HepG2 (cell line): Measurements from ENCODE around the gene HARBI1. TPM values are rescaled to one million over a fixed set of nuclear protein-coding genes. Genes with fewer than 3 reads are reported as not detected.

Source experiments
- BCL6 ChIP-seq: IDR thresholded peaks from 2 replicates; pipeline ENCODE4 v1.6.1; 2016; ENCODE audit warnings: missing genetic modification reagents, missing compliant biosample characterization
- CREB1 ChIP-seq, 2 experiments: fragments of 450-650 bp in 1 of 2; IDR thresholded peaks; 2 replicates each; pipeline ENCODE4 v1.6.1; 2016 to 2017; ENCODE audit warnings: control low read depth in 1 of 2, mild to moderate bottlenecking in 1 of 2, missing compliant biosample characterization in 1 of 2, missing genetic modification characterization in 1 of 2
- FOXJ3 ChIP-seq: sonication (generic); formaldehyde crosslinking; IDR thresholded peaks from 2 replicates; pipeline ENCODE4 v1.4.0; 2020; ENCODE audit warnings: missing genetic modification reagents, mild to moderate bottlenecking, borderline replicate concordance
- MXI1 ChIP-seq: IDR thresholded peaks from 3 replicates; pipeline ENCODE4 v1.6.1; 2012; ENCODE audit warnings: low read depth, low read length, inconsistent platforms, borderline replicate concordance
- POLR2AphosphoS2 ChIP-seq: IDR thresholded peaks from 2 replicates; pipeline ENCODE4 v1.6.1; 2011; ENCODE audit warnings: low read depth, low read length, improper control_type of control experiment
- RARA ChIP-seq: IDR thresholded peaks from 2 replicates; pipeline ENCODE4 v1.6.1; 2016; ENCODE audit warnings: missing genetic modification reagents, missing compliant biosample characterization
- THAP11 ChIP-seq: IDR thresholded peaks from 2 replicates; pipeline ENCODE4 v1.6.1; 2016; ENCODE audit warnings: missing biosample characterization, missing genetic modification reagents
- ZNF253 ChIP-seq: sonication (generic); formaldehyde crosslinking; IDR thresholded peaks from 2 replicates; pipeline ENCODE4 v1.8.0; 2022; ENCODE audit warnings: mild to moderate bottlenecking, missing genetic modification reagents, borderline replicate concordance
- ZNF460 ChIP-seq: sonication (generic); formaldehyde crosslinking; IDR thresholded peaks from 2 replicates; pipeline ENCODE4 v1.5.1; 2020; ENCODE audit warnings: missing genetic modification reagents, mild to moderate bottlenecking, borderline replicate concordance
- ZNF484 ChIP-seq: sonication (generic); formaldehyde crosslinking; IDR thresholded peaks from 2 replicates; pipeline ENCODE4 v1.5.1; 2020; ENCODE audit warnings: mild to moderate bottlenecking, low read depth, missing genetic modification reagents, borderline replicate concordance
- polyA plus RNA-seq, 8 experiments: library from polyadenylated mRNA; depleted of rRNA in 3 of 8; stranded (reverse) in 7 of 8; unstranded in 1 of 8; fragments of >200 nt; fragmentation: Illumina TruSeq in 4 of 8; extraction: Trizol in 4 of 8; gene quantifications; 2 replicates each; pipeline versions ENCODE4 v1.2.1 to v1.2.3, GENCODE V29; 2011 to 2016; ENCODE audit warnings: low read depth in 4 of 8, missing spikeins in 1 of 8, mixed read lengths in 1 of 8; ENCODE audit not compliant: insufficient read depth in 1 of 8
- total RNA-seq, 5 experiments: library from RNA; depleted of rRNA; stranded (reverse); fragments of >200 nt; fragmentation: Illumina TruSeq; extraction: Trizol; gene quantifications; 2 replicates each; pipeline ENCODE4 v1.2.3, GENCODE V29; 2016; ENCODE audit warnings: low read depth in 1 of 5
- TF ChIP-seq, protein P1 (sequence below): sonication (generic); formaldehyde crosslinking; IDR thresholded peaks from 2 replicates; pipeline ENCODE4 v1.4.0; 2020; ENCODE audit warnings: mild to moderate bottlenecking, missing genetic modification reagents
- TF ChIP-seq, protein P2 (sequence below): IDR thresholded peaks from 2 replicates; pipeline ENCODE4 v1.6.1; 2016; ENCODE audit warnings: mild to moderate bottlenecking
- TF ChIP-seq, protein P3 (sequence below): sonication (generic); formaldehyde crosslinking; IDR thresholded peaks from 2 replicates; pipeline ENCODE4 v1.4.0; 2020; ENCODE audit warnings: missing genetic modification reagents

The HARBI1 gene
- total and polyA plus RNA-seq, 2 of the 13 experiments (the other 11 are each of a cell fraction or from before 2014, with no cell fraction given), result 2.5 to 4.8 TPM

DNA sequence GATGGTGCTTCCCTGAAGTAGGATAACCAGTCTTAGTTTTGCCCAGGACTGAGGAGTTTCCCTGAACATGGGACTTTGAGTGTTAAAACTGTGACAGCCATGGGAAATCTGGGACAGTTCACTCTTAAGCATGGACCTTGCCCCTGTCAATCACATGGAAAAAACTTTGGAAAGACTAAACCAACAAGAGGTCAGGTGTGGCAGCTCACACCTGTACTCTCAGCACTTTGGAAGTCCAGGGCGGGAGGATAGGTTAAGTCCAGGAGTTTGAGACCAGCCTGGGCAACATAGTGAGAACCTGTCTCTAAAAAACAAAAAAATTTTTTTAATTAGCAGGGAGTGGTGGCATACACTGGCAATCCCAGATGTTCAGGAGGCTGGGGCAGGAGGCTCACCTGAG lies 19.9 kb downstream of the HARBI1 start (continued):
- TF ChIP-seq, protein P1, sequence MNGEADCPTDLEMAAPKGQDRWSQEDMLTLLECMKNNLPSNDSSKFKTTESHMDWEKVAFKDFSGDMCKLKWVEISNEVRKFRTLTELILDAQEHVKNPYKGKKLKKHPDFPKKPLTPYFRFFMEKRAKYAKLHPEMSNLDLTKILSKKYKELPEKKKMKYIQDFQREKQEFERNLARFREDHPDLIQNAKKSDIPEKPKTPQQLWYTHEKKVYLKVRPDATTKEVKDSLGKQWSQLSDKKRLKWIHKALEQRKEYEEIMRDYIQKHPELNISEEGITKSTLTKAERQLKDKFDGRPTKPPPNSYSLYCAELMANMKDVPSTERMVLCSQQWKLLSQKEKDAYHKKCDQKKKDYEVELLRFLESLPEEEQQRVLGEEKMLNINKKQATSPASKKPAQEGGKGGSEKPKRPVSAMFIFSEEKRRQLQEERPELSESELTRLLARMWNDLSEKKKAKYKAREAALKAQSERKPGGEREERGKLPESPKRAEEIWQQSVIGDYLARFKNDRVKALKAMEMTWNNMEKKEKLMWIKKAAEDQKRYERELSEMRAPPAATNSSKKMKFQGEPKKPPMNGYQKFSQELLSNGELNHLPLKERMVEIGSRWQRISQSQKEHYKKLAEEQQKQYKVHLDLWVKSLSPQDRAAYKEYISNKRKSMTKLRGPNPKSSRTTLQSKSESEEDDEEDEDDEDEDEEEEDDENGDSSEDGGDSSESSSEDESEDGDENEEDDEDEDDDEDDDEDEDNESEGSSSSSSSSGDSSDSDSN (CRISPR knock-in tag), result no peak
- TF ChIP-seq, protein P2, sequence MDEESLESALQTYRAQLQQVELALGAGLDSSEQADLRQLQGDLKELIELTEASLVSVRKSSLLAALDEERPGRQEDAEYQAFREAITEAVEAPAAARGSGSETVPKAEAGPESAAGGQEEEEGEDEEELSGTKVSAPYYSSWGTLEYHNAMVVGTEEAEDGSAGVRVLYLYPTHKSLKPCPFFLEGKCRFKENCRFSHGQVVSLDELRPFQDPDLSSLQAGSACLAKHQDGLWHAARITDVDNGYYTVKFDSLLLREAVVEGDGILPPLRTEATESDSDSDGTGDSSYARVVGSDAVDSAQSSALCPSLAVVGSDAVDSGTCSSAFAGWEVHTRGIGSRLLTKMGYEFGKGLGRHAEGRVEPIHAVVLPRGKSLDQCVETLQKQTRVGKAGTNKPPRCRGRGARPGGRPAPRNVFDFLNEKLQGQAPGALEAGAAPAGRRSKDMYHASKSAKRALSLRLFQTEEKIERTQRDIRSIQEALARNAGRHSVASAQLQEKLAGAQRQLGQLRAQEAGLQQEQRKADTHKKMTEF (CRISPR knock-in tag), result peak; percentile 32; the same call in 1 of the 2 replicates
- TF ChIP-seq MXI1 (peak; percentile 48; the same call in 1 of the 3 replicates), ZNF484 (CRISPR knock-in tag) (no peak), ZNF460 (CRISPR knock-in tag) (no peak; the same call in 1 of the 2 replicates), FOXJ3 (CRISPR knock-in tag) (0 out of 2 replicates have a peak, but pooled peaks have one; percentile 44), THAP11 (CRISPR knock-in tag) (peak; percentile 19; the same call in 1 of the 2 replicates), ZNF253 (CRISPR knock-in tag) (no peak), RARA (CRISPR knock-in tag) (peak; percentile 59), POLR2AphosphoS2 (no peak), CREB1 (IDR thresholded peaks at IDR 0.05) (no peak), CREB1 (CRISPR knock-in tag; IDR thresholded peaks at IDR 0.05) (peak; percentile 43; the same call in 1 of the 2 replicates), BCL6 (CRISPR knock-in tag) (peak; percentile 49; the same call in 1 of the 2 replicates)
- TF ChIP-seq, protein P3, sequence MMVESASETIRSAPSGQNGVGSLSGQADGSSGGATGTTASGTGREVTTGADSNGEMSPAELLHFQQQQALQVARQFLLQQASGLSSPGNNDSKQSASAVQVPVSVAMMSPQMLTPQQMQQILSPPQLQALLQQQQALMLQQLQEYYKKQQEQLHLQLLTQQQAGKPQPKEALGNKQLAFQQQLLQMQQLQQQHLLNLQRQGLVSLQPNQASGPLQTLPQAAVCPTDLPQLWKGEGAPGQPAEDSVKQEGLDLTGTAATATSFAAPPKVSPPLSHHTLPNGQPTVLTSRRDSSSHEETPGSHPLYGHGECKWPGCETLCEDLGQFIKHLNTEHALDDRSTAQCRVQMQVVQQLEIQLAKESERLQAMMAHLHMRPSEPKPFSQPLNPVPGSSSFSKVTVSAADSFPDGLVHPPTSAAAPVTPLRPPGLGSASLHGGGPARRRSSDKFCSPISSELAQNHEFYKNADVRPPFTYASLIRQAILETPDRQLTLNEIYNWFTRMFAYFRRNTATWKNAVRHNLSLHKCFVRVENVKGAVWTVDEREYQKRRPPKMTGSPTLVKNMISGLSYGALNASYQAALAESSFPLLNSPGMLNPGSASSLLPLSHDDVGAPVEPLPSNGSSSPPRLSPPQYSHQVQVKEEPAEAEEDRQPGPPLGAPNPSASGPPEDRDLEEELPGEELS (CRISPR knock-in tag), result 0 out of 2 replicates have a peak, but pooled peaks have one; percentile 29
